ENCODE measurements around the gene ACAN.

DNA sequence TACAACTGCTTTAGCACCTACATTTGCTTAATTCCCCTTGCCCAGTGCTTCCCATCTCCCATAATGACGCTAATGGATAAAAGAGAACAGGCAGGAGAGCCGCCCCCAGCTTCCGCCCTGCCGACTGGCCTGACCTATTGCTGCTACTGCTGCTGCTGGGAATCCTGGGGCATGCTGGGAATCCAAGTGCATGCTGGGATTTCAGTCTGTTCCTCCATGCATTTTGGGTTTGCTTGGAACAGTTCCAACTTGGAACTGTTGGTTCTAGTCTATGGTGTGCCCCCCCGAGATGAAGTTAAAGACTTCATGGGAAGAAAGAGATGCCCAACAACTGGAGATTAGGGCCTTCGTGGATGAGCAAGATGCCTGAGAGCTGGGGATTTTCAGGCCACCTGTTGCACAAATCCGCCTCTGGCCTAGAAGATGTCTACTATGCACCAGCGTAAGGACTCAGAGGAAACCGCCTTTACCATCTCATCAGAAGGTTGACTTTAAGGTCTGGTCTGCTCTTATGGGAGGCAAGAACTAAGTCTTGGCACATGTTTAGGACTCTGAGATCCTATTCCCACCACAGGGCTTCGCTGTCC, 63.2 kb downstream of the ACAN start:
- TF ChIP-seq CTCF (IDR thresholded peaks at IDR 0.05 in 2 of 3, conservative IDR thresholded peaks at IDR 0.05 in 1 of 3; ENCODE audit: control insufficient read depth in 2 of 3, extremely low read depth in 1 of 3, insufficient read depth in 1 of 3, low read depth in 3 of 3, low read length in 3 of 3), result no peak
- no peak for TF ChIP-seq MEF2A (IDR thresholded peaks at IDR 0.05; ENCODE audit: insufficient read depth, low read depth, low read length)
- TF ChIP-seq EZH2 (IDR thresholded peaks at IDR 0.05; ENCODE audit: borderline replicate concordance, control insufficient read depth, low read depth, low read length), result no peak
- TF ChIP-seq BRCA1 (IDR thresholded peaks at IDR 0.05; ENCODE audit: low read depth, low read length), result no peak
- no peak for TF ChIP-seq POLR2AphosphoS5 (IDR thresholded peaks at IDR 0.05; ENCODE audit: low read length)
- TF ChIP-seq, protein P1, sequence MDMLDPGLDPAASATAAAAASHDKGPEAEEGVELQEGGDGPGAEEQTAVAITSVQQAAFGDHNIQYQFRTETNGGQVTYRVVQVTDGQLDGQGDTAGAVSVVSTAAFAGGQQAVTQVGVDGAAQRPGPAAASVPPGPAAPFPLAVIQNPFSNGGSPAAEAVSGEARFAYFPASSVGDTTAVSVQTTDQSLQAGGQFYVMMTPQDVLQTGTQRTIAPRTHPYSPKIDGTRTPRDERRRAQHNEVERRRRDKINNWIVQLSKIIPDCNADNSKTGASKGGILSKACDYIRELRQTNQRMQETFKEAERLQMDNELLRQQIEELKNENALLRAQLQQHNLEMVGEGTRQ (IDR thresholded peaks at IDR 0.05; ENCODE audit: borderline replicate concordance, low read depth, low read length), result no peak
- TF ChIP-seq SMARCA5 (IDR thresholded peaks at IDR 0.05), result no peak

Data from GM12878 (cell line).